Astrocyte (in vitro differentiated cells and primary cell): ENCODE data around the gene NPIPB8.

Source experiments
- CTCF ChIP-seq: IDR thresholded peaks from 2 replicates; pipeline ENCODE4 v1.5.1; 2011; ENCODE audit warnings: low read depth, mild to moderate bottlenecking, inconsistent platforms, low read length, moderate library complexity; ENCODE audit not compliant: insufficient read depth
- EZH2 ChIP-seq: IDR thresholded peaks from 2 replicates; pipeline ENCODE4 v1.6.1; 2012; ENCODE audit warnings: mild to moderate bottlenecking, low read length, inconsistent platforms; ENCODE audit not compliant: insufficient read depth

- TF ChIP-seq CTCF = no peak
- TF ChIP-seq EZH2 = no peak
Observed at GRCh38 chr16:28596840-28597691, 40.8 kb upstream of the NPIPB8 start, which contains the start of gene SULT1A2.
